SH-SY5Y (cell line): Measurements from ENCODE around the gene EVC2.

Experiments used
- GATA2 ChIP-seq: IDR thresholded peaks from 2 replicates; pipeline ENCODE4 v1.6.1; 2011; ENCODE audit warnings: mild to moderate bottlenecking, low read depth, low read length
- GATA3 ChIP-seq: IDR thresholded peaks from 2 replicates; pipeline ENCODE4 v1.6.1; 2011; ENCODE audit warnings: low read depth, mild to moderate bottlenecking, low read length, moderate library complexity

DNA sequence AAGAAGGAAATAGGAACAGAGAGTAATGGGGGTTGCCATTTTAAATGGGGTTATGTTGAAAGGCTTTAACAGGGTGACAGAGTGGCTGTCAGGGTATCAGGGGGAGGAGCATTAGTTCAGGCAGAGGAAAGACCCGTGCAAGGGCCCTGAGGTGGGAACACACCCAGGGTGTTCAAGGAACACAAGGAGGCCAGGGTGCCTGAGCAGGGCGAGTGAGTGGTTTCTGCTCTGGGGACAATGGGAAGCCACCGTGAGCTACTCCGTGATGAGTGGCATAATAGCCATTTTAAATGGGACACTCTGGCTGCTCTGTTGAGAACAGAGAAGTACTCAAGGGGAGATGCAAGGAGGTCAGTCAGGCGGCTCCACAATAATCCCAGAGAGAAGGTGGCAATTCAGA is 4.5 kb downstream of the EVC2 start:
- TF ChIP-seq GATA3 (no peak), GATA2 (no peak)
